Measurements from ENCODE around the gene ACAP1. TPM values are rescaled to one million over a fixed set of nuclear protein-coding genes. Genes with fewer than 3 reads are reported as not detected.
A peak's percentile ranks its signal among the peaks of the same experiment; 100 is the strongest.

Gene ACAP1
- total RNA-seq, 1 experiment from 2014 or later = 58.6 TPM

- no peak for TF ChIP-seq ATF1 (CRISPR knock-in tag; IDR thresholded peaks at IDR 0.05)
These were observed 58.3 kb downstream of the ACAP1 start, which contains the start of gene PLSCR3 (continued) for GRCh38 chr17:7394452-7395191.

- CTCF ChIA-PET = interaction anchor here (3.9 to 4.1 kb wide), 2 partner anchors 8 to 45 kb away, joined by 21 to 59 read pairs; partner anchors contain the start of genes FGF11 and TMEM256
- H3K27ac Mint-ChIP-seq = no peak overlapping the region
- POLR2A ChIA-PET = no interaction called here
- H3K4me3 Mint-ChIP-seq = no peak overlapping the region
- H3K9me3 Mint-ChIP-seq = no peaks in the 10 kb centered on the region
- DNase-seq (ENCODE audit: low spot score) (no peak), ATAC-seq (no peak)
- TF ChIP-seq ZSCAN18 (CRISPR knock-in tag; IDR thresholded peaks at IDR 0.05) (no peak), STAT6 (CRISPR knock-in tag; conservative IDR thresholded peaks at IDR 0.05; ENCODE audit: low read depth) (no peak), RELA (CRISPR knock-in tag; IDR thresholded peaks at IDR 0.05; ENCODE audit: borderline replicate concordance) (no peak), ELF4 (CRISPR knock-in tag; IDR thresholded peaks at IDR 0.05; ENCODE audit: low read depth) (no peak)
- TF ChIP-seq, protein P1, sequence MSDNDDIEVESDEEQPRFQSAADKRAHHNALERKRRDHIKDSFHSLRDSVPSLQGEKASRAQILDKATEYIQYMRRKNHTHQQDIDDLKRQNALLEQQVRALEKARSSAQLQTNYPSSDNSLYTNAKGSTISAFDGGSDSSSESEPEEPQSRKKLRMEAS (CRISPR knock-in tag; IDR thresholded peaks at IDR 0.05) = no peak
- no peaks in the 10 kb centered on the region; the same call in 1 of the 2 replicates for H3K27me3 Mint-ChIP-seq (ENCODE audit: low read depth)
- peaks cover 7% of the 10 kb centered on the region for H3K4me1 Mint-ChIP-seq
- H3K36me3 Mint-ChIP-seq = peaks cover 9% of the 10 kb centered on the region
These were observed 59.8 kb downstream of the ACAP1 start for GRCh38 chr17:7396147-7396546.

DNA sequence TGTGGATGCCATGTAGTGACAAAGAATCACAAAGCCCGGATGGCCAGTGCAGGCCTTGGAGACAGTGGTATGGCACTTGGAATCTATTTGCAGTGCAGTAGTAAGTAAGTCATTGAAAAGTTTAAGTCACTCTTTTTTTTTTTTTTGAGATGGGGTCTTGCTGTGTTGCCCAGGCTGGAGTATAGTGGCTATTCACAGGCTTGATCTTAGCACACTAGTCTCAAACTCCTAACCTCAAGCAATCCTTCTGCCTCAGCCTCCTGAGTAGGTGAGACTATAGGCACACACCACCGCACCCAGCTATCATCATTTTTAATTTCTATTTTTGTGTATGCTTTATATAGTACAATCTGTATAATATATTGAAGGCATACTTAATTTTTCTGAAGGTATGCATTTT lies 62.3 kb downstream of the ACAP1 start:
- H3K4me1 Mint-ChIP-seq = peaks cover 12% of the 10 kb centered on the region
- H3K4me3 Mint-ChIP-seq = no peak overlapping the region
- H3K36me3 Mint-ChIP-seq = peaks cover 4% of the 10 kb centered on the region
- POLR2A ChIA-PET = interaction anchor here (0.6 kb wide), 1 partner anchor 14 kb away, joined by 4 read pairs; no protein-coding TSS in a partner anchor
- DNase-seq (ENCODE audit: low spot score) (no peak), ATAC-seq (no peak)
- CTCF ChIA-PET = interaction anchor here (0.6 to 2.0 kb wide), 6 partner anchors 42 to 1600 kb away, joined by 3 to 9 read pairs (median 4); partner anchors contain the start of genes ACAP1 and SLC2A4
- no peaks in the 10 kb centered on the region for H3K9me3 Mint-ChIP-seq
- TF ChIP-seq ZNF121 (CRISPR knock-in tag; IDR thresholded peaks at IDR 0.05) (peak; percentile 84), AR (CRISPR knock-in tag; IDR thresholded peaks at IDR 0.05) (no peak)
- no peaks in the 10 kb centered on the region; the same call in 1 of the 2 replicates for H3K27me3 Mint-ChIP-seq (ENCODE audit: low read depth)
- H3K27ac Mint-ChIP-seq = no peak overlapping the region

Other genes starting within 250 kb of the ACAP1 start
- gene ASGR2, start 221.7 kb upstream of the ACAP1 start, total RNA-seq (2021) = 0.13 to 0.30 TPM (median 0.14 TPM) in 3 replicates
- 13.3 to 17.7 TPM (median 15.8 TPM) in 3 replicates for gene ASGR1, start 157.2 kb upstream of the ACAP1 start, total RNA-seq (2021)
- 47.1 to 59.7 TPM (median 48.0 TPM) in 3 replicates for gene DLG4, start 116.7 kb upstream of the ACAP1 start, total RNA-seq (2021)
- gene ACADVL, start 116.6 kb upstream of the ACAP1 start, total RNA-seq (2021) = 213 to 236 TPM (median 221 TPM) in 3 replicates
- 57.6 to 67.3 TPM (median 59.8 TPM) in 3 replicates for gene DVL2, start 102.0 kb upstream of the ACAP1 start, total RNA-seq (2021)
- 45.8 to 50.1 TPM (median 49.1 TPM) in 3 replicates for gene PHF23, start 97.1 kb upstream of the ACAP1 start, total RNA-seq (2021)
- 228 to 247 TPM (median 238 TPM) in 3 replicates for gene GABARAP, start 94.1 kb upstream of the ACAP1 start, total RNA-seq (2021)
- gene CTDNEP1, start 84.8 kb upstream of the ACAP1 start, total RNA-seq (2021) = 120 to 127 TPM (median 126 TPM) in 3 replicates
- 101 to 103 TPM (median 103 TPM) in 3 replicates for gene ELP5, start 84.3 kb upstream of the ACAP1 start, total RNA-seq (2021)
- 131 to 136 TPM (median 136 TPM) in 3 replicates for gene CLDN7, start 74.1 kb upstream of the ACAP1 start, total RNA-seq (2021)
- gene SLC2A4, start 54.8 kb upstream of the ACAP1 start, total RNA-seq (2021) = 5.6 to 6.4 TPM (median 6.2 TPM) in 3 replicates
- gene YBX2, start 41.9 kb upstream of the ACAP1 start, total RNA-seq (2021) = 26.8 to 36.5 TPM (median 35.2 TPM) in 3 replicates
- gene EIF5A, start 28.9 kb upstream of the ACAP1 start, total RNA-seq (2021) = 929 to 1,021 TPM (median 936 TPM) in 3 replicates
- gene GPS2, start 21.2 kb upstream of the ACAP1 start, total RNA-seq (2021) = 42.2 to 55.9 TPM (median 44.7 TPM) in 3 replicates
- gene NEURL4, start 7.2 kb upstream of the ACAP1 start, total RNA-seq (2021) = 44.3 to 64.4 TPM (median 50.2 TPM) in 3 replicates
- gene KCTD11, start 15.6 kb downstream of the ACAP1 start, total RNA-seq (2021) = 8.1 to 9.0 TPM (median 8.2 TPM) in 3 replicates
- gene TMEM95, start 18.6 kb downstream of the ACAP1 start, total RNA-seq (2021) = not detected in 3 replicates
- 9.3 to 11.8 TPM (median 10.7 TPM) in 3 replicates for gene TNK1, start 44.6 kb downstream of the ACAP1 start, total RNA-seq (2021)
- 34.1 to 42.7 TPM (median 37.6 TPM) in 3 replicates for gene PLSCR3, start 58.0 kb downstream of the ACAP1 start, total RNA-seq (2021)
- gene TMEM256, start 67.6 kb downstream of the ACAP1 start, total RNA-seq (2021) = 132 to 180 TPM (median 178 TPM) in 3 replicates
- gene NLGN2, start 71.3 kb downstream of the ACAP1 start, total RNA-seq (2021) = 76.7 to 112 TPM (median 96.9 TPM) in 3 replicates
- 0.18 to 0.35 TPM in 2 of 3 replicates, not detected in the other for gene SPEM1, start 83.8 kb downstream of the ACAP1 start, total RNA-seq (2021)
- gene SPEM2, start 89.1 kb downstream of the ACAP1 start, total RNA-seq (2021) = 0.13 TPM in 1 of 3 replicates, not detected in the others
- gene SPEM3, start 92.3 kb downstream of the ACAP1 start, total RNA-seq (2021) = not detected in 3 replicates
- gene TMEM102, start 98.9 kb downstream of the ACAP1 start, total RNA-seq (2021) = 13.5 to 15.3 TPM (median 13.9 TPM) in 3 replicates
- 19.8 to 29.1 TPM (median 28.0 TPM) in 3 replicates for gene FGF11, start 103.0 kb downstream of the ACAP1 start, total RNA-seq (2021)
- gene CHRNB1, start 108.5 kb downstream of the ACAP1 start, total RNA-seq (2021) = 16.0 to 21.5 TPM (median 20.8 TPM) in 3 replicates
- 14.6 to 17.0 TPM (median 16.2 TPM) in 3 replicates for gene ZBTB4, start 143.1 kb downstream of the ACAP1 start, total RNA-seq (2021)
- 0.16 to 0.26 TPM (median 0.18 TPM) in 3 replicates for gene SLC35G6, start 144.9 kb downstream of the ACAP1 start, total RNA-seq (2021)
- gene POLR2A, start 147.8 kb downstream of the ACAP1 start, total RNA-seq (2021) = 166 to 170 TPM (median 170 TPM) in 3 replicates
- 8.1 to 10.5 TPM (median 10.2 TPM) in 3 replicates for gene TNFSF12, start 212.5 kb downstream of the ACAP1 start, total RNA-seq (2021)
- 2.2 to 3.2 TPM (median 2.9 TPM) in 3 replicates for gene TNFSF13, start 222.2 kb downstream of the ACAP1 start, total RNA-seq (2021)
- 72.2 to 85.4 TPM (median 75.2 TPM) in 3 replicates for gene SENP3, start 225.4 kb downstream of the ACAP1 start, total RNA-seq (2021)
- gene CD68, start 243.1 kb downstream of the ACAP1 start, total RNA-seq (2021) = 0.41 to 0.87 TPM (median 0.72 TPM) in 3 replicates
- 55.3 to 57.7 TPM (median 57.0 TPM) in 3 replicates for gene MPDU1, start 247.3 kb downstream of the ACAP1 start, total RNA-seq (2021)